ENCODE results near the gene PKD2L2.

PKD2L2 gene

DNA sequence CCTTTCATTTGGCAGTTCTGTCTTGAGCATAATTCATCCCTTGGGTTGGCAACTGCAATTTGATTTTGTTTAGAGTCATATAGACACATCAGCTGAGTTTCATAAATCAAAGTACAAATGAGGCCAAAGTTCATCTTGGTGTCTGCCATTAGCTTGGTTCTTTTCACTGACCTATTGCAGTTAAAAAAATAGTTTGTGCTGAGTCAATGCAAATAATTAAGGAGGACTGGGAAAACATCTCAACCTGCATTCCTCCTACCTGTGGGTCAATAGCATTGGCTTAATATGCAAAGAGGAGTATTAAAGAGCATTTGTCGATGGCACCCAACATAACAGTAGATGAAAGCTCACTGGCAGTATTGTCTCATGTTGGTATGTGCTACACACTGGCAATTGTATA is 1.6 kb downstream of the PKD2L2 start:
- Histone ChIP-seq H3K27me3 (ENCODE audit: insufficient read depth, poor library complexity, severe bottlenecking) (no peaks in the 10 kb centered on the region), H3K27ac (replicated peaks) (no peak overlapping the region), H3K4me3 (replicated peaks; ENCODE audit: insufficient read depth, low read length) (no peak overlapping the region)
- TF ChIP-seq GABPA (IDR thresholded peaks at IDR 0.05; ENCODE audit: low read depth), result no peak
- TF ChIP-seq, protein P1, sequence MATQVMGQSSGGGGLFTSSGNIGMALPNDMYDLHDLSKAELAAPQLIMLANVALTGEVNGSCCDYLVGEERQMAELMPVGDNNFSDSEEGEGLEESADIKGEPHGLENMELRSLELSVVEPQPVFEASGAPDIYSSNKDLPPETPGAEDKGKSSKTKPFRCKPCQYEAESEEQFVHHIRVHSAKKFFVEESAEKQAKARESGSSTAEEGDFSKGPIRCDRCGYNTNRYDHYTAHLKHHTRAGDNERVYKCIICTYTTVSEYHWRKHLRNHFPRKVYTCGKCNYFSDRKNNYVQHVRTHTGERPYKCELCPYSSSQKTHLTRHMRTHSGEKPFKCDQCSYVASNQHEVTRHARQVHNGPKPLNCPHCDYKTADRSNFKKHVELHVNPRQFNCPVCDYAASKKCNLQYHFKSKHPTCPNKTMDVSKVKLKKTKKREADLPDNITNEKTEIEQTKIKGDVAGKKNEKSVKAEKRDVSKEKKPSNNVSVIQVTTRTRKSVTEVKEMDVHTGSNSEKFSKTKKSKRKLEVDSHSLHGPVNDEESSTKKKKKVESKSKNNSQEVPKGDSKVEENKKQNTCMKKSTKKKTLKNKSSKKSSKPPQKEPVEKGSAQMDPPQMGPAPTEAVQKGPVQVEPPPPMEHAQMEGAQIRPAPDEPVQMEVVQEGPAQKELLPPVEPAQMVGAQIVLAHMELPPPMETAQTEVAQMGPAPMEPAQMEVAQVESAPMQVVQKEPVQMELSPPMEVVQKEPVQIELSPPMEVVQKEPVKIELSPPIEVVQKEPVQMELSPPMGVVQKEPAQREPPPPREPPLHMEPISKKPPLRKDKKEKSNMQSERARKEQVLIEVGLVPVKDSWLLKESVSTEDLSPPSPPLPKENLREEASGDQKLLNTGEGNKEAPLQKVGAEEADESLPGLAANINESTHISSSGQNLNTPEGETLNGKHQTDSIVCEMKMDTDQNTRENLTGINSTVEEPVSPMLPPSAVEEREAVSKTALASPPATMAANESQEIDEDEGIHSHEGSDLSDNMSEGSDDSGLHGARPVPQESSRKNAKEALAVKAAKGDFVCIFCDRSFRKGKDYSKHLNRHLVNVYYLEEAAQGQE (IDR thresholded peaks at IDR 0.05; ENCODE audit: insufficient replicate concordance, low read depth), result no peak
- no peak for TF ChIP-seq SPI1 (IDR thresholded peaks at IDR 0.05; ENCODE audit: borderline replicate concordance, low read depth)
- TF ChIP-seq, protein P2, sequence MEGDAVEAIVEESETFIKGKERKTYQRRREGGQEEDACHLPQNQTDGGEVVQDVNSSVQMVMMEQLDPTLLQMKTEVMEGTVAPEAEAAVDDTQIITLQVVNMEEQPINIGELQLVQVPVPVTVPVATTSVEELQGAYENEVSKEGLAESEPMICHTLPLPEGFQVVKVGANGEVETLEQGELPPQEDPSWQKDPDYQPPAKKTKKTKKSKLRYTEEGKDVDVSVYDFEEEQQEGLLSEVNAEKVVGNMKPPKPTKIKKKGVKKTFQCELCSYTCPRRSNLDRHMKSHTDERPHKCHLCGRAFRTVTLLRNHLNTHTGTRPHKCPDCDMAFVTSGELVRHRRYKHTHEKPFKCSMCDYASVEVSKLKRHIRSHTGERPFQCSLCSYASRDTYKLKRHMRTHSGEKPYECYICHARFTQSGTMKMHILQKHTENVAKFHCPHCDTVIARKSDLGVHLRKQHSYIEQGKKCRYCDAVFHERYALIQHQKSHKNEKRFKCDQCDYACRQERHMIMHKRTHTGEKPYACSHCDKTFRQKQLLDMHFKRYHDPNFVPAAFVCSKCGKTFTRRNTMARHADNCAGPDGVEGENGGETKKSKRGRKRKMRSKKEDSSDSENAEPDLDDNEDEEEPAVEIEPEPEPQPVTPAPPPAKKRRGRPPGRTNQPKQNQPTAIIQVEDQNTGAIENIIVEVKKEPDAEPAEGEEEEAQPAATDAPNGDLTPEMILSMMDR (IDR thresholded peaks at IDR 0.05; ENCODE audit: insufficient read depth, low read length), result no peak
- no peak for TF ChIP-seq POLR2AphosphoS5 (IDR thresholded peaks at IDR 0.05; ENCODE audit: low read depth)
- no peak for DNase-seq (ENCODE audit: low read depth in 1 of 2, low spot score in 1 of 2)

DNA sequence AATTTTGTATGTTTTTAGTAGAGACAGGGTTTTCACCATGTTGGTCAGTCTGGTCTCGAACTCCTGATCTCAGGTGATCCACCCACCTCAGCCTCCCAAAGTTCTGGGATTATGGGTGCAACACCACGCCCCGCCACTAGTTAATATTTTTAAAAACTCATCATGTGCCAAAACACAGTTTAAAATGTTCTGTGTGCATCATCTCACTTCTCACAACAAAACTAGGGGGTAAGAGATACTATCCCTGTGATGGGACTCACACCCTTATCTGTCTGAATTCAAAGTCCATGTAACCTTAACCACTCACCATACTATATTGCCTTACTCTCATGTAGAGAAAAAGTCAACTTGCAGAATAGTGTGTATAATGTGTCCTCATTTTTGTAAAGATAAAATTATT is 2.6 kb downstream of the PKD2L2 start:
- H3K27me3 ChIP-seq (ENCODE audit: insufficient read depth, poor library complexity, severe bottlenecking), result no peaks in the 10 kb centered on the region
- DNase-seq (ENCODE audit: low read depth in 1 of 2, low spot score in 1 of 2), result no peak
- no peak overlapping the region for H3K4me3 ChIP-seq (replicated peaks; ENCODE audit: insufficient read depth, low read length)
- no peak overlapping the region for H3K27ac ChIP-seq (replicated peaks)
- TF ChIP-seq POLR2AphosphoS5 (IDR thresholded peaks at IDR 0.05; ENCODE audit: low read depth), result no peak
- no peak for TF ChIP-seq GABPA (IDR thresholded peaks at IDR 0.05; ENCODE audit: low read depth)
- TF ChIP-seq, protein P2 (IDR thresholded peaks at IDR 0.05; ENCODE audit: insufficient read depth, low read length), result no peak
- TF ChIP-seq, protein P1 (IDR thresholded peaks at IDR 0.05; ENCODE audit: insufficient replicate concordance, low read depth), result no peak
- no peak for TF ChIP-seq SPI1 (IDR thresholded peaks at IDR 0.05; ENCODE audit: borderline replicate concordance, low read depth)

DNA sequence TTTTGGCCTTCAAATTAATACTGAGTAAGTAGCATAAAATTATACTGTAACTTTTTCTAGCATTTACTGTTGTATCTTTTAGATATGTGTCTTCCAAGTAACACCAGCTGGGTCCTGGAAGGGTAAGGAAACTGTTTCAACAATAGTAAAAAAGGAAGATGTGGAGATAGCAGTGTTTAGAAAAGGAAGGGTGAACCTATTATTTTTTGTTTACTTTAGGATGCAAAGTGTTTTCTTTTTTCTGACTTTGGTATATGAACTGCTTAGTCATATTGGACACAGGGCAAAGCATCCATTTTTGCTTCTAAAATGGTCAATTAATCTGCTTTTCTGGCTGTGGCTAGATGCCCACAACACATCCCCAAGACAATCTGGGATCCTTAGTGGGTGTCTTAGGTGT is 5.3 kb downstream of the PKD2L2 start:
- Histone ChIP-seq H3K27me3 (ENCODE audit: insufficient read depth, poor library complexity, severe bottlenecking) (no peaks in the 10 kb centered on the region), H3K27ac (replicated peaks) (no peak overlapping the region), H3K4me3 (replicated peaks; ENCODE audit: insufficient read depth, low read length) (no peak overlapping the region)
- TF ChIP-seq, protein P1 (IDR thresholded peaks at IDR 0.05; ENCODE audit: insufficient replicate concordance, low read depth), result no peak
- TF ChIP-seq SPI1 (IDR thresholded peaks at IDR 0.05; ENCODE audit: borderline replicate concordance, low read depth) (no peak), GABPA (IDR thresholded peaks at IDR 0.05; ENCODE audit: low read depth) (no peak), POLR2AphosphoS5 (IDR thresholded peaks at IDR 0.05; ENCODE audit: low read depth) (no peak)
- TF ChIP-seq, protein P2 (IDR thresholded peaks at IDR 0.05; ENCODE audit: insufficient read depth, low read length), result no peak
- no peak for DNase-seq (ENCODE audit: low read depth in 1 of 2, low spot score in 1 of 2)

Measured in HL-60 (cell line).